Hepatocyte (in vitro differentiated cells): Measurements from ENCODE around the gene FAM168B.

Source experiments
- CTCF ChIP-seq: fragments of 200-600 bp; sonication (generic); IDR thresholded peaks from 2 replicates; pipeline ENCODE4 v1.5.1; 2016; ENCODE audit warnings: antibody characterized with exemption, mild to moderate bottlenecking; ENCODE audit not compliant: poor library complexity
- EZH2phosphoT487 ChIP-seq: fragments of 200-600 bp; sonication (generic); IDR thresholded peaks from one replicate; pipeline ENCODE4 v1.6.1; 2018; ENCODE audit warnings: antibody characterized with exemption, mild to moderate bottlenecking, low read depth, moderate library complexity; ENCODE audit not compliant: unreplicated experiment, severe bottlenecking

DNA sequence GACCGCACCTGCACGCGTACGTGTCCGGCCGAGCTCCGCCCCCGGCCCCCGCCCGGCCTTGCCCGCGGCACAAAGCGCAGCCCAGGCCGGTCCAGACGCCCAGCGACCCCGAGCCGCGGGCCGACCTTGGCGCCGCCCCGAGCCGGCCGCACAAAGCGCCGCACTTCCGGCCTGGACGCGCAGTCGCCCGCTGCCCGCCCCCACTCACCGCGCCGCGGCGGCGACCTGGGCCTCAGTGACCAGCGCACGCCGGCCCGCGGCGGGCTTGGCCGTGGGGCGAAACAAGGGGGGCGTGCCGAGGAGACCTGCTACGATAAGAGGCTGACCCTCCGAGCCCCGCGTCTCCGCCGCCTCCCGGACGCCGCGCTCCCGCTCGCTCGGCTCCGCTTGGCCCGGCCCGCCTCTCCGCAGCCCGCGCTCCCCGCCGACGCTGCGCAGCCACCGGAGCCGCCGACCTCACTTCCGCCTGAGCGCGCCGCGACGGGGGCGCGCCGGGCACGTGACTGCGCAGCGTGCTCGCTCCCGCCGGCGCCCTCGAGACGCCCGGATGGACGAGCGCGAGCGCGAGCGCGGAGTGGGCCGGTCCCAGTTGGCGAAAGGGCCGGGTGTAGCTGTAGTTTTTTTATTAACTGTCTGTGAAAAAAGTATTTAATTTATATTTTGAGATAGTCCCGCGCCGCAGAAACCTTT is at the start of gene FAM168B:
- TF ChIP-seq CTCF (no peak), EZH2phosphoT487 (no peak)
